ENCODE data around the gene PRKAA1. TPM values are rescaled to one million over a fixed set of nuclear protein-coding genes. Genes with fewer than 3 reads are reported as not detected.
A peak's percentile ranks its signal among the peaks of the same experiment; 100 is the strongest.

The PRKAA1 gene
- total and polyA plus RNA-seq, 2 of the 4 experiments (the other 2 are of a cell fraction), result 47.7 to 94.1 TPM

DNA sequence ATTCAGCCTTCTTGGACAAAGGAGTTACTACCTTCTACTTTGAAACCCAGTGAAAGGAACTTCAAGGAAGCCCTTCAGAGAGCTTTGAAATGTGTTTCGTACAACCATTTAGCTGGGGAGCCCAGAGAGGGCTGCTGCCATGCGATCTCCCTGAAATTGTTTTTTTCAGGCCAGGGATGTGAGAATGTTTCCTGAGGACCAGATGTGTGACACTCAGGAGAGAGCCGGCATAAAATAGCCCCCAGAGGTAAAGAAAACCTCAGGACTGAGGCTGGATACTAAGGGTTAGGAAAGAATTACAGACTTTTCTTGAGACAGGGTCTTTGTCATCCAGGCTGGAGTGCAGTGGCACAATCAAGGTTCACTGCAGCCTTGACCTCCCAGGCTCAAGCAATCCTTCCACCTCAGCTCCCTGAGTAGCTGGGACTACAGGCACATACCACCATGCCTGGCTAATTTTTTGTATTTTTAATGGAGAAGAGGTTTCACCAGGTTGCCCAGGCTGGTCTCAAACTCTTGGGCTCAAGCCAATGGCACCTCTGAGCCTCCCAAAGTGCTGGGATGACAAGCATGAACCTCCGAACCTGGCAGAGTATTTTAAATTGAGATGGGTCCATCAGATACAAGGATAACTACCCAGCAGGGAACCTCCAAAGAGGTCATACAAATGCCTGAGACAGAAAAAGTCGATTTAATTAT, 28.5 kb upstream of the PRKAA1 start:
- ChIA-PET CTCF (no interaction called here), POLR2A (ENCODE audit: unreplicated experiment) (no interaction called here)
- no peak overlapping the region for H2AFZ ChIP-seq (replicated peaks; ENCODE audit: low read length, poor library complexity)
- no peak for ATAC-seq (ENCODE audit: low read depth)
- H3K9me1 ChIP-seq (ENCODE audit: insufficient read depth, low read length), result no peaks in the 10 kb centered on the region; the same call in 1 of the 2 replicates
- intact Hi-C loops (cut with micrococcal nuclease), result no loop called here
- WGBS, 2 experiments (ENCODE audit: extremely low coverage in 2 of 2, insufficient read length in 1 of 2), result 93% methylated on average over 3 of the region's 5 CpGs; no CpG with 5 or more reads in 1 of the 2 experiments
- no peak overlapping the region for H2BK5ac ChIP-seq (ENCODE audit: low read depth, low read length, poor library complexity, severe bottlenecking)
- no peaks in the 10 kb centered on the region for H3K27me3 ChIP-seq (ENCODE audit: control insufficient read depth, insufficient read depth, low read length)
- dilution Hi-C loops (cut with HindIII; ENCODE audit: low sequenced_read_pairs, unreplicated experiment), result no loop called here
- H3K18ac ChIP-seq (ENCODE audit: low read depth, low read length), result no peak overlapping the region
- H4K91ac ChIP-seq (ENCODE audit: insufficient read depth, low read depth, low read length), result no peak overlapping the region
- H3K36me3 ChIP-seq (ENCODE audit: control insufficient read depth, insufficient read depth, low read length), result peaks cover 50% of the 10 kb centered on the region
- no peak overlapping the region for H3K4ac ChIP-seq (ENCODE audit: low read depth, low read length)
- no peak overlapping the region for H3K9ac ChIP-seq (ENCODE audit: low read depth, low read length)
- H4K5ac ChIP-seq (ENCODE audit: low read depth, low read length), result no peak overlapping the region
- TF ChIP-seq BHLHE40 (IDR thresholded peaks at IDR 0.05; ENCODE audit: low read depth, low read length) (no peak), SMC3 (IDR thresholded peaks at IDR 0.05; ENCODE audit: low read depth, low read length) (no peak), CEBPB (IDR thresholded peaks at IDR 0.05; ENCODE audit: low read depth, low read length) (no peak), FOS (IDR thresholded peaks at IDR 0.05; ENCODE audit: low read depth, low read length) (no peak), NFE2L2 (IDR thresholded peaks at IDR 0.05; ENCODE audit: low read depth, low read length) (no peak), RAD21 (IDR thresholded peaks at IDR 0.05; ENCODE audit: low read length) (no peak), MAZ (IDR thresholded peaks at IDR 0.05; ENCODE audit: borderline replicate concordance, low read depth, low read length) (no peak), RFX5 (IDR thresholded peaks at IDR 0.05; ENCODE audit: low read depth, low read length) (no peak), MXI1 (IDR thresholded peaks at IDR 0.05; ENCODE audit: borderline replicate concordance, low read depth, low read length) (no peak), RCOR1 (IDR thresholded peaks at IDR 0.05; ENCODE audit: insufficient replicate concordance, low read length) (no peak), MAFK (IDR thresholded peaks at IDR 0.05; ENCODE audit: low read depth, low read length) (no peak), POLR2A (IDR thresholded peaks at IDR 0.05; ENCODE audit: low read depth, low read length) (no peak; the same call in 1 of the 2 replicates), CHD1 (IDR thresholded peaks at IDR 0.05; ENCODE audit: low read depth, low read length) (no peak)
- TF ChIP-seq, protein P1, sequence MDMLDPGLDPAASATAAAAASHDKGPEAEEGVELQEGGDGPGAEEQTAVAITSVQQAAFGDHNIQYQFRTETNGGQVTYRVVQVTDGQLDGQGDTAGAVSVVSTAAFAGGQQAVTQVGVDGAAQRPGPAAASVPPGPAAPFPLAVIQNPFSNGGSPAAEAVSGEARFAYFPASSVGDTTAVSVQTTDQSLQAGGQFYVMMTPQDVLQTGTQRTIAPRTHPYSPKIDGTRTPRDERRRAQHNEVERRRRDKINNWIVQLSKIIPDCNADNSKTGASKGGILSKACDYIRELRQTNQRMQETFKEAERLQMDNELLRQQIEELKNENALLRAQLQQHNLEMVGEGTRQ (IDR thresholded peaks at IDR 0.05; ENCODE audit: low read depth, low read length), result no peak
- TF ChIP-seq, protein P2, sequence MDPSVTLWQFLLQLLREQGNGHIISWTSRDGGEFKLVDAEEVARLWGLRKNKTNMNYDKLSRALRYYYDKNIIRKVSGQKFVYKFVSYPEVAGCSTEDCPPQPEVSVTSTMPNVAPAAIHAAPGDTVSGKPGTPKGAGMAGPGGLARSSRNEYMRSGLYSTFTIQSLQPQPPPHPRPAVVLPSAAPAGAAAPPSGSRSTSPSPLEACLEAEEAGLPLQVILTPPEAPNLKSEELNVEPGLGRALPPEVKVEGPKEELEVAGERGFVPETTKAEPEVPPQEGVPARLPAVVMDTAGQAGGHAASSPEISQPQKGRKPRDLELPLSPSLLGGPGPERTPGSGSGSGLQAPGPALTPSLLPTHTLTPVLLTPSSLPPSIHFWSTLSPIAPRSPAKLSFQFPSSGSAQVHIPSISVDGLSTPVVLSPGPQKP (IDR thresholded peaks at IDR 0.05; ENCODE audit: borderline replicate concordance, low read depth, low read length), result no peak
- TF ChIP-seq, protein P3, sequence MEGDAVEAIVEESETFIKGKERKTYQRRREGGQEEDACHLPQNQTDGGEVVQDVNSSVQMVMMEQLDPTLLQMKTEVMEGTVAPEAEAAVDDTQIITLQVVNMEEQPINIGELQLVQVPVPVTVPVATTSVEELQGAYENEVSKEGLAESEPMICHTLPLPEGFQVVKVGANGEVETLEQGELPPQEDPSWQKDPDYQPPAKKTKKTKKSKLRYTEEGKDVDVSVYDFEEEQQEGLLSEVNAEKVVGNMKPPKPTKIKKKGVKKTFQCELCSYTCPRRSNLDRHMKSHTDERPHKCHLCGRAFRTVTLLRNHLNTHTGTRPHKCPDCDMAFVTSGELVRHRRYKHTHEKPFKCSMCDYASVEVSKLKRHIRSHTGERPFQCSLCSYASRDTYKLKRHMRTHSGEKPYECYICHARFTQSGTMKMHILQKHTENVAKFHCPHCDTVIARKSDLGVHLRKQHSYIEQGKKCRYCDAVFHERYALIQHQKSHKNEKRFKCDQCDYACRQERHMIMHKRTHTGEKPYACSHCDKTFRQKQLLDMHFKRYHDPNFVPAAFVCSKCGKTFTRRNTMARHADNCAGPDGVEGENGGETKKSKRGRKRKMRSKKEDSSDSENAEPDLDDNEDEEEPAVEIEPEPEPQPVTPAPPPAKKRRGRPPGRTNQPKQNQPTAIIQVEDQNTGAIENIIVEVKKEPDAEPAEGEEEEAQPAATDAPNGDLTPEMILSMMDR (conservative IDR thresholded peaks at IDR 0.05; ENCODE audit: low read depth, low read length), result no peak
- H4K20me1 ChIP-seq (ENCODE audit: insufficient read depth, low read length), result peaks cover 62% of the 10 kb centered on the region
- no peak overlapping the region for H3K23ac ChIP-seq (ENCODE audit: low read depth, low read length)
- in situ Hi-C loops (cut with MboI; ENCODE audit: low sequenced_read_pairs), result no loop called here
- H3K14ac ChIP-seq (replicated peaks; ENCODE audit: low read depth, low read length), result no peak overlapping the region
- no peak overlapping the region for H4K8ac ChIP-seq (ENCODE audit: low read depth in 2 of 2, low read length in 2 of 2)
- no peak overlapping the region for H2BK15ac ChIP-seq (ENCODE audit: low read depth, low read length)
- peaks cover 25 to 53% of the 10 kb centered on the region in 2 experiments for H3K79me1 ChIP-seq (ENCODE audit: low read depth in 1 of 2, low read length in 2 of 2)
- no peak overlapping the region for H3K4me2 ChIP-seq (ENCODE audit: low read depth, low read length)
- H3K27ac ChIP-seq (ENCODE audit: insufficient read depth, low read length), result no peak overlapping the region
- DNase-seq, result no peak
- H2AK5ac ChIP-seq (ENCODE audit: low read depth, low read length), result no peak overlapping the region
- H2AK9ac ChIP-seq (replicated peaks; ENCODE audit: low read depth, low read length, poor library complexity), result no peak overlapping the region
- no peak overlapping the region for H3K56ac ChIP-seq (ENCODE audit: extremely low read depth, insufficient read depth, low read length)
- H2BK20ac ChIP-seq (ENCODE audit: low read depth, low read length), result no peak overlapping the region
- TSS peak; percentile 23 for BruUV-seq (replicated peaks)
- no peak overlapping the region for H3K4me3 ChIP-seq (ENCODE audit: insufficient read depth, low read depth, low read length)
- H2BK120ac ChIP-seq (ENCODE audit: low read depth, low read length), result no peak overlapping the region
- no peaks in the 10 kb centered on the region for H3K4me1 ChIP-seq (ENCODE audit: control insufficient read depth, insufficient read depth, low read length)
- H3K9me3 ChIP-seq (ENCODE audit: control insufficient read depth, insufficient read depth, low read length), result no peaks in the 10 kb centered on the region
